ENCODE data around the gene ZMYM3. TPM values are rescaled to one million over a fixed set of nuclear protein-coding genes. Genes with fewer than 3 reads are reported as not detected.

ZMYM3 gene
- total RNA-seq, 4 donors from 2014 or later = 5.7 to 10.9 (median 8.3) TPM

- TF ChIP-seq POLR2A (IDR thresholded peaks at IDR 0.05) (no peak), CTCF (IDR thresholded peaks at IDR 0.05) (no peak)
- H3K27me3 ChIP-seq = no peaks in the 10 kb centered on the region
- H3K4me1 ChIP-seq = peaks cover 0 to 29% (median 8%) of the 10 kb centered on the region in 3 donors
- H3K27ac ChIP-seq = no peak overlapping the region
- WGBS, 2 donors = 41 to 61% methylated on average over 3 to 6 of the region's 8 CpGs
- intact Hi-C loops (cut with DNase I) = no loop called here
- DNase-seq = no peak
- no peaks in the 10 kb centered on the region for H3K9me3 ChIP-seq
- no peak overlapping the region for H3K4me3 ChIP-seq
- H3K36me3 ChIP-seq = peaks cover 0 to 43% (median 0%) of the 10 kb centered on the region in 3 donors
Observed at GRCh38 chrX:71251466-71251973, 2.4 kb downstream of the ZMYM3 start.

GRCh38 chrX:71250841-71251240, 3.1 kb downstream of the ZMYM3 start:
- Histone ChIP-seq H3K4me3 (no peak overlapping the region), H3K27ac (no peak overlapping the region), H3K9me3 (no peaks in the 10 kb centered on the region), H3K27me3 (no peaks in the 10 kb centered on the region), H3K36me3 (peaks cover 0 to 50% (median 0%) of the 10 kb centered on the region in 3 donors), H3K4me1 (peaks cover 0 to 28% (median 8%) of the 10 kb centered on the region in 3 donors)
- no peak for DNase-seq
- TF ChIP-seq POLR2A (IDR thresholded peaks at IDR 0.05) (no peak), CTCF (IDR thresholded peaks at IDR 0.05) (no peak)
- intact Hi-C loops (cut with DNase I) = no loop called here
- WGBS, 2 donors = 72% methylated on average over 7 of the region's 9 CpGs; no CpG with 5 or more reads in 1 of the 2 donors

GRCh38 chrX:71245159-71245558, 8.8 kb downstream of the ZMYM3 start:
- peak overlapping the region in 1 of 4 donors; percentile 36 for H3K27ac ChIP-seq
- no peak for DNase-seq
- intact Hi-C loops (cut with DNase I) = no loop called here
- no peak for TF ChIP-seq POLR2A (IDR thresholded peaks at IDR 0.05)
- no peak for TF ChIP-seq CTCF (IDR thresholded peaks at IDR 0.05)
- 11 to 50% methylated on average over 1 of the region's 2 CpGs for WGBS, 2 donors
- H3K4me3 ChIP-seq = no peak overlapping the region
- peaks cover 0 to 7% (median 0%) of the 10 kb centered on the region in 3 donors for H3K4me1 ChIP-seq
- H3K27me3 ChIP-seq = no peaks in the 10 kb centered on the region
- H3K36me3 ChIP-seq = peaks cover 0 to 100% (median 5%) of the 10 kb centered on the region in 3 donors
- no peaks in the 10 kb centered on the region for H3K9me3 ChIP-seq

GRCh38 chrX:71244359-71245128, 9.4 kb downstream of the ZMYM3 start:
- intact Hi-C loops (cut with DNase I) = no loop called here
- 72 to 100% methylated on average over 2 to 3 of the region's 9 CpGs for WGBS, 2 donors
- TF ChIP-seq CTCF (IDR thresholded peaks at IDR 0.05) (no peak), POLR2A (IDR thresholded peaks at IDR 0.05) (no peak)
- H3K9me3 ChIP-seq = no peaks in the 10 kb centered on the region
- H3K4me1 ChIP-seq = peaks cover 0 to 7% (median 0%) of the 10 kb centered on the region in 3 donors
- H3K27ac ChIP-seq = peak overlapping the region in 1 of 4 donors; percentile 25
- H3K36me3 ChIP-seq = peaks cover 0 to 100% (median 5%) of the 10 kb centered on the region in 3 donors
- H3K4me3 ChIP-seq = no peak overlapping the region
- H3K27me3 ChIP-seq = no peaks in the 10 kb centered on the region
- DNase-seq = no peak

GRCh38 chrX:71241301-71241700, 12.6 kb downstream of the ZMYM3 start:
- H3K27ac ChIP-seq = no peak overlapping the region
- H3K4me3 ChIP-seq = no peak overlapping the region
- peaks cover 0 to 7% (median 0%) of the 10 kb centered on the region in 3 donors for H3K4me1 ChIP-seq
- no peaks in the 10 kb centered on the region for H3K27me3 ChIP-seq
- no peak for DNase-seq
- H3K36me3 ChIP-seq = peaks cover 0 to 68% (median 5%) of the 10 kb centered on the region in 3 donors
- 71 to 80% methylated on average over 1 to 5 of the region's 6 CpGs for WGBS, 2 donors
- intact Hi-C loops (cut with DNase I) = no loop called here
- TF ChIP-seq POLR2A (IDR thresholded peaks at IDR 0.05) = no peak
- TF ChIP-seq CTCF (IDR thresholded peaks at IDR 0.05) = no peak
- no peaks in the 10 kb centered on the region for H3K9me3 ChIP-seq
